ENCODE measurements around the gene F3. TPM values are rescaled to one million over a fixed set of nuclear protein-coding genes. Genes with fewer than 3 reads are reported as not detected.
A peak's percentile ranks its signal among the peaks of the same experiment; 100 is the strongest.

F3 gene
- polyA plus RNA-seq (2011; rRNA removed) = 319 and 330 TPM in 2 replicates
- polyA minus RNA-seq (2011; rRNA and poly(A)+ RNA removed) = 274 and 343 TPM in 2 replicates

GRCh38 chr1:94541246-94542087 is at the start of gene F3:
Gene F3, minus strand, starts transcription at chr1:94541759. Its CDS starts 123 bp downstream, at chr1:94541636.
- Histone ChIP-seq H3K27ac (ENCODE audit: low read depth, low read length) (peak within 1 kb of the TSS; percentile 95), H3K27me3 (ENCODE audit: control insufficient read depth, insufficient read depth, low read length) (no peaks in the 10 kb centered on the region), H3K4me3 (ENCODE audit: low read depth, low read length) (peak within 1 kb of the TSS; percentile 79), H3K9me3 (ENCODE audit: control insufficient read depth, insufficient read depth, low read length) (no peaks in the 10 kb centered on the region; the same call in 1 of the 2 replicates)
- ChIA-PET CTCF (interaction anchor here (1.0 to 3.3 kb wide), 6 partner anchors 11 to 264 kb away, joined by 3 to 12 read pairs (median 4); no protein-coding TSS in a partner anchor), POLR2A (interaction anchor here (0.6 to 2.7 kb wide), 41 partner anchors 10 to 262 kb away, joined by 3 to 21 read pairs (median 5); no protein-coding TSS in a partner anchor)
- TF ChIP-seq CTCF (IDR thresholded peaks at IDR 0.05; ENCODE audit: low read depth, low read length) = peak; percentile 25; the same call in 1 of the 2 replicates
- no peak for DNase-seq (ENCODE audit: low read depth, low spot score)

- ChIA-PET CTCF (no interaction called here), POLR2A (no interaction called here)
- Histone ChIP-seq H3K4me3 (ENCODE audit: low read depth, low read length) (no peak overlapping the region), H3K9me3 (ENCODE audit: control insufficient read depth, insufficient read depth, low read length) (no peaks in the 10 kb centered on the region), H3K27ac (ENCODE audit: low read depth, low read length) (no peak overlapping the region), H3K27me3 (ENCODE audit: control insufficient read depth, insufficient read depth, low read length) (no peaks in the 10 kb centered on the region)
- no peak for DNase-seq (ENCODE audit: low read depth, low spot score)
- TF ChIP-seq CTCF (IDR thresholded peaks at IDR 0.05; ENCODE audit: low read depth, low read length) = no peak
Observed at GRCh38 chr1:94590203-94591137, 48.9 kb upstream of the F3 start.

- H3K27me3 ChIP-seq (ENCODE audit: control insufficient read depth, insufficient read depth, low read length) = no peaks in the 10 kb centered on the region
- CTCF ChIA-PET = no interaction called here
- no peaks in the 10 kb centered on the region for H3K9me3 ChIP-seq (ENCODE audit: control insufficient read depth, insufficient read depth, low read length)
- H3K27ac ChIP-seq (ENCODE audit: low read depth, low read length) = no peak overlapping the region
- H3K4me3 ChIP-seq (ENCODE audit: low read depth, low read length) = no peak overlapping the region
- DNase-seq (ENCODE audit: low read depth, low spot score) = no peak
- POLR2A ChIA-PET = no interaction called here
- no peak for TF ChIP-seq CTCF (IDR thresholded peaks at IDR 0.05; ENCODE audit: low read depth, low read length)
Observed at GRCh38 chr1:94589728-94590127, 48.2 kb upstream of the F3 start.

- Histone ChIP-seq H3K27me3 (ENCODE audit: control insufficient read depth, insufficient read depth, low read length) (no peaks in the 10 kb centered on the region), H3K4me3 (ENCODE audit: low read depth, low read length) (no peak overlapping the region), H3K27ac (ENCODE audit: low read depth, low read length) (no peak overlapping the region), H3K9me3 (ENCODE audit: control insufficient read depth, insufficient read depth, low read length) (no peaks in the 10 kb centered on the region; the same call in 1 of the 2 replicates)
- POLR2A ChIA-PET = interaction anchor here (0.7 kb wide), 1 partner anchor 963 kb away, joined by 4 read pairs; no protein-coding TSS in a partner anchor
- TF ChIP-seq CTCF (IDR thresholded peaks at IDR 0.05; ENCODE audit: low read depth, low read length) = no peak
- CTCF ChIA-PET = no interaction called here
- no peak for DNase-seq (ENCODE audit: low read depth, low spot score)
Observed at GRCh38 chr1:94582565-94582964, 41.0 kb upstream of the F3 start.
